ENCODE results near the gene CFAP97.
"Not testable (repeated sequence)": the region's sequence is repeated elsewhere in the genome, so short reads cannot be mapped to it uniquely, and the experiment has no call there.

GRCh38 chr4:185240486-185240885 lies 36.7 kb upstream of the CFAP97 start:
- TF ChIP-seq CTCF, POLR2A (IDR thresholded peaks at IDR 0.05): not testable (repeated sequence)

Measured in body of pancreas (tissue), 4 donors.